Thoracic aorta (tissue), 2 donors: ENCODE data around the gene TMEM184B. TPM values are rescaled to one million over a fixed set of nuclear protein-coding genes. Genes with fewer than 3 reads are reported as not detected.

Experiments
- ATAC-seq: fragments of 150-250 bp; one replicate; pipeline ENCODE4 v1.8.0; 2017; ENCODE audit warnings: low read depth; ENCODE audit not compliant: insufficient number of reproducible peaks, low FRiP score
- DNase-seq: peaks from one replicate; pipeline ENCODE4 v3.0.0-alpha.2; 2020; ENCODE audit warnings: low spot score
- H3K27ac ChIP-seq, 2 donors: fragments of 200-600 bp; sonication (generic); 1 replicate in 1 of 2; 2 replicates in 1 of 2; pipeline ENCODE4 v1.5.1; 2016; ENCODE audit warnings: mild to moderate bottlenecking in 2 of 2, moderate library complexity in 2 of 2
- H3K27me3 ChIP-seq: fragments of 200-600 bp; sonication (generic); replicated peaks from 2 replicates; pipeline ENCODE4 v1.6.0; 2016; ENCODE audit warnings: mild to moderate bottlenecking; ENCODE audit not compliant: insufficient read depth
- H3K36me3 ChIP-seq: fragments of 200-600 bp; sonication (generic); one replicate; pipeline ENCODE4 v1.5.1; 2016
- H3K4me1 ChIP-seq, 2 donors: fragments of 200-600 bp; sonication (generic); 1 replicate in 1 of 2; 2 replicates in 1 of 2; pipeline versions ENCODE4 v1.5.1 to v1.6.0; 2016; ENCODE audit warnings: low read depth in 2 of 2, mild to moderate bottlenecking in 1 of 2; ENCODE audit not compliant: control insufficient read depth in 1 of 2
- H3K4me3 ChIP-seq: fragments of 200-600 bp; sonication (generic); 2 replicates; pipeline ENCODE4 v1.5.1; 2016; ENCODE audit warnings: mild to moderate bottlenecking
- H3K9me3 ChIP-seq: fragments of 200-600 bp; sonication (generic); 2 replicates; pipeline ENCODE4 v1.5.1; 2016
- total RNA-seq, 2 donors: library from RNA; depleted of rRNA; stranded (reverse); fragments of >200 nt; gene quantifications; one replicate each; pipeline versions ENCODE4 v1.1.0 to v1.2.3, GENCODE V29; 2016
- TF ChIP-seq, protein P1 (sequence below): fragments of 200-600 bp; sonication (generic); IDR thresholded peaks from one replicate; pipeline ENCODE4 v1.5.1; 2019; ENCODE audit warnings: antibody characterized with exemption

TMEM184B gene
- total RNA-seq, 2 donors from 2014 or later, result 134 to 254 TPM

DNA sequence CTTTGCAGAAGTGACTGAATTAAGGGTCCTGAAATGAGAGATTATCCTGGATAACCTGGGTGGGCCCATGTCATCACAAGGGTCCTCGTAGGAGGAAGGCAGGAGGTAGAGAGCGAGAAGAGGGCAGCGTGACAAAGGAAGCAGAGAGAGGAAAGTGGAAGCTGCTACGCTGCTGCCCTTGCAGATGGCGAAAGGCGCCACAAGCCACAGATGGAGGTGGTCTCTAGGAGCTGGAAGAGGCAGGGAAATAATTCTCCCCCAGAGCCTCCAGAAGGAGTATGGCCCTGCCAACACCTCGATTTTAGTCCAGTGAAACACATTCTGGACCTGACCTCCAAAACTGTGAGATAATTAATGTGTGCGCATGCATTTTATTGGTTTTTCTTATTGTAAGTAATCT lies 13.4 kb downstream of the TMEM184B start:
- no peak for DNase-seq
- H3K27me3 ChIP-seq, result no peaks in the 10 kb centered on the region
- no peaks in the 10 kb centered on the region for H3K9me3 ChIP-seq
- peak overlapping the region; percentile 89 to 91 for H3K27ac ChIP-seq
- TF ChIP-seq, protein P1, sequence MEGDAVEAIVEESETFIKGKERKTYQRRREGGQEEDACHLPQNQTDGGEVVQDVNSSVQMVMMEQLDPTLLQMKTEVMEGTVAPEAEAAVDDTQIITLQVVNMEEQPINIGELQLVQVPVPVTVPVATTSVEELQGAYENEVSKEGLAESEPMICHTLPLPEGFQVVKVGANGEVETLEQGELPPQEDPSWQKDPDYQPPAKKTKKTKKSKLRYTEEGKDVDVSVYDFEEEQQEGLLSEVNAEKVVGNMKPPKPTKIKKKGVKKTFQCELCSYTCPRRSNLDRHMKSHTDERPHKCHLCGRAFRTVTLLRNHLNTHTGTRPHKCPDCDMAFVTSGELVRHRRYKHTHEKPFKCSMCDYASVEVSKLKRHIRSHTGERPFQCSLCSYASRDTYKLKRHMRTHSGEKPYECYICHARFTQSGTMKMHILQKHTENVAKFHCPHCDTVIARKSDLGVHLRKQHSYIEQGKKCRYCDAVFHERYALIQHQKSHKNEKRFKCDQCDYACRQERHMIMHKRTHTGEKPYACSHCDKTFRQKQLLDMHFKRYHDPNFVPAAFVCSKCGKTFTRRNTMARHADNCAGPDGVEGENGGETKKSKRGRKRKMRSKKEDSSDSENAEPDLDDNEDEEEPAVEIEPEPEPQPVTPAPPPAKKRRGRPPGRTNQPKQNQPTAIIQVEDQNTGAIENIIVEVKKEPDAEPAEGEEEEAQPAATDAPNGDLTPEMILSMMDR, result no peak
- H3K4me1 ChIP-seq, result peaks cover 34 to 82% of the 10 kb centered on the region in 2 donors
- no peaks in the 10 kb centered on the region for H3K36me3 ChIP-seq
- ATAC-seq, result no peak
- H3K4me3 ChIP-seq, result no peak overlapping the region

DNA sequence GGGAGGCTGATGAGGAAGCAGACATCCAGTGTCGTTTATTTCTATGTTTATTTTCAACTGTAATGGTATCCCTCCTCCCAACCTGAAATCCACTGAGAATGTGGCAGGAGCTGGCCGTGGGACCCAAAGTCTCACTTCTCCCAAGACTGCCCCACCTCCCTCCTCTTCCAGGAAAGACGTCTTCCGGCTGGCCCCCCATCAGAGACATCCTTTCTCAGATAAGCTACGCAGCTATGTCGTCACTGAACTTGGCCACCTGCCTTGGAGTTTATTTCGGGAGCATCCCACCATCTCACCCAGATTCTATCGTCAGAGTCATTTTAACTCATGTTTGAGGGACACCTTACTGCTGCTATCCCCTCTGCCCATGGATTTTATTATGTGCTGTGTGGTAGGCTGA lies 13.9 kb downstream of the TMEM184B start:
- H3K9me3 ChIP-seq, result no peaks in the 10 kb centered on the region
- peaks cover 38 to 86% of the 10 kb centered on the region in 2 donors for H3K4me1 ChIP-seq
- TF ChIP-seq, protein P1, result no peak
- H3K27ac ChIP-seq, result peak overlapping the region; percentile 89 to 91
- H3K4me3 ChIP-seq, result no peak overlapping the region
- ATAC-seq, result no peak
- DNase-seq, result no peak
- H3K36me3 ChIP-seq, result no peaks in the 10 kb centered on the region
- H3K27me3 ChIP-seq, result no peaks in the 10 kb centered on the region

DNA sequence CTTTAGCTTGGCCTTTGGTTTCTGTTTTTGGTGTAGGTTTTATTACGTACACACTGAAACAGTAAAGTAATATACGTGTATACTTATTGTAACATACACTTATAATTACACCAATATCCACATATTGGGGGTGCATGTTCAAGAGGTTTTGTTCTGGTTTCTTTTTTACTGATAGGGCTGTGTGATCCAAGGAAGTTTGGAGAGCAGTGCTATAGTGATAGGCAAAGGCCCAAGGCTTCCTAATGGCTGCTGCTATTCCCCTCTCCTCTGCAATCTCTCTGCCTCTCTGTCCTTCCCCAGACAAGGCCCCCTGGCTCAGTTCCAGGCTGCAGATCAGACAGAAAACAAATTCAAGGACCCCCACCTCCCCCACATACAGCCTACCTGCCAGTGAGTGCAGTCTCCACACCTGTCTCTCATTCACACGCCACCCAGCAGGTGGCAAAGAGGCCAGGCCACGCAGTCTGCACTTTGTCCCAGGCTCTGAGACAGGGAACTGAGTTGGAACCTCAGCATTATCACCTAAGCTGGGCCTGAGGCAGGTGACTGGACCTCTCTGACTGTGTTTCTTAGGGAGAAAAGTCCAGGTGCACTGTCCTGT lies 15.1 kb downstream of the TMEM184B start:
- Histone ChIP-seq H3K27me3 (no peaks in the 10 kb centered on the region), H3K27ac (peak overlapping the region; percentile 89 to 91), H3K4me3 (peak overlapping the region; percentile 59), H3K4me1 (peaks cover 39 to 88% of the 10 kb centered on the region in 2 donors), H3K9me3 (no peaks in the 10 kb centered on the region), H3K36me3 (no peaks in the 10 kb centered on the region)
- TF ChIP-seq, protein P1, result no peak
- DNase-seq, result no peak
- ATAC-seq, result no peak

DNA sequence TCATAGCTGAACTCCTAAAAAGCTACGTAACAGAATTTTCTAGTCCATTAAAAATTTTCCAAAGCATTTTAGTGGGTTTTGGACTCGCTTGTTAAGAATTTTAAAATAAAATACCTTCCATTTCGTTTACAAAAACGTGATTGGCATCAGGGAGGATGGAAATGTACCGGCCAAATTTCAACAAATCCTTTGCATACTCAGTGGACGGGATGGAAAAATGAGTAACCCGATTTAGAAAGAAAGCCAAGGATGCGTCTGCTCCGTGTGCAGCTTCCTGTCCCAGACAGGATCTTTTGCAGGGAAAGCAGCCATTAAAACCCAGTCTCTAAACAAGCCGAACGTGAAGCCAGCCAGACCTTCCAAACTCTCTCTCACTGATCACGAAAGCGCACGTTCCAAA lies 15.6 kb downstream of the TMEM184B start:
- H3K4me3 ChIP-seq, result peak overlapping the region; percentile 59
- peak; percentile 30 for ATAC-seq

DNA sequence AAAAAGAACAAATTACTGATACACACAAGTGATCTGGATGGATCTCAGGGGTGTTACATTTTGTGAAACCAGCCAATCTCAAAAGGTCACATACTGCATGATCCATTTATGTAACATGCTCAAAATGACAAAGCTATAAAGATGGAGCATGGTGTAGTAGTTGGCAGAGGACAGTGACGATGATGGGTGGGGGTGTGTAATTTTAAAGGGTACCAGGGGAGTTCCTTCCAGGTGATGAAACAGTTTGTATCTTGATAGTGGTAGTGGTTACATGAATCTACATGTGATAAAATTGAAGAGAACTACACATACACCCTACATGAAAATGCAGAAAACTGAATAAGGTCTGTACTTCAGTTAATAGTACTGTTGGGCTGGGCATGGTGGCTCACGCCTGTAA lies 17.1 kb downstream of the TMEM184B start:
- DNase-seq (no peak), ATAC-seq (no peak)
- H3K27ac ChIP-seq, result peak overlapping the region; percentile 89 to 91
- no peaks in the 10 kb centered on the region for H3K36me3 ChIP-seq
- H3K9me3 ChIP-seq, result no peaks in the 10 kb centered on the region
- TF ChIP-seq, protein P1, result no peak
- no peaks in the 10 kb centered on the region for H3K27me3 ChIP-seq
- no peak overlapping the region for H3K4me3 ChIP-seq
- peaks cover 25 to 77% of the 10 kb centered on the region in 2 donors for H3K4me1 ChIP-seq

More for the DNA sequence above, 15.6 kb downstream of the TMEM184B start:
- TF ChIP-seq, protein P1, result no peak
- no peaks in the 10 kb centered on the region for H3K27me3 ChIP-seq
- H3K36me3 ChIP-seq, result no peaks in the 10 kb centered on the region
- H3K27ac ChIP-seq, result peak overlapping the region; percentile 89 to 91
- no peaks in the 10 kb centered on the region for H3K9me3 ChIP-seq
- DNase-seq, result no peak
- H3K4me1 ChIP-seq, result peaks cover 34 to 83% of the 10 kb centered on the region in 2 donors
